KOPT-K1 (cell line): ENCODE measurements around the gene HMGB2.

ENCODE experiments used
- H3K27ac ChIP-seq: fragments of 200-600 bp; sonication (generic); 2 replicates; pipeline ENCODE4 v1.5.1; 2016; ENCODE audit warnings: antibody characterized with exemption, mild to moderate bottlenecking, low read depth, low read length; ENCODE audit not compliant: poor library complexity, severe bottlenecking
- H3K36me3 ChIP-seq: fragments of 200-600 bp; sonication (generic); 2 replicates; pipeline ENCODE4 v1.5.1; 2017; ENCODE audit warnings: antibody characterized with exemption, mild to moderate bottlenecking, low read length, moderate library complexity; ENCODE audit not compliant: insufficient read depth
- H3K9me3 ChIP-seq: fragments of 200-600 bp; sonication (generic); 2 replicates; pipeline ENCODE4 v1.5.1; 2017; ENCODE audit warnings: antibody characterized with exemption, low read length, mild to moderate bottlenecking; ENCODE audit not compliant: insufficient read depth, poor library complexity, severe bottlenecking

HMGB2 gene

GRCh38 chr4:173334085-173334890 is at the start of gene HMGB2:
HMGB2 (minus strand) TSS chr4:173334358; CDS start chr4:173333649, 709 bp downstream.
- H3K9me3 ChIP-seq = no peaks in the 10 kb centered on the region
- peak within 1 kb of the TSS; percentile 99 for H3K27ac ChIP-seq
- peaks cover 46% of the 10 kb centered on the region for H3K36me3 ChIP-seq

DNA sequence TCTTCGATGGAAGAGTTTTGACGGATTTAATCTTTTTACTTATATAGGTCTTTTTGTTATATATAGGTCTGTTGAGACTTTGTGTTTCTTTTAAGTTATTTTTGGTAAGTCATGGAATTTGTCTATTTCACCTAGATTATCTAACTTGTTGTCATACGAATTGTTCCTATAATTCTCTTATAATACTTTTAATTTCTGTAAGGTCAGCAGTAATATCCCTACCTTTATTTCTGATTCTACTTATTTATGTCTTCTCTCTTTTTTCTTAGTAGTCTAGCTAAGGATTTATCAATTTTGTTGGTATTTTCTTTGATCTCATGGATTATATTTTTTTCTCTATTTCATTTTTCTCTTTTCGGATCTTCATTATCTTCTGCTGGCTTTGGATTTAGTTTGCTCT is 48.2 kb upstream of the HMGB2 start:
- Histone ChIP-seq H3K9me3 (no peaks in the 10 kb centered on the region), H3K36me3 (peaks cover 21% of the 10 kb centered on the region), H3K27ac (no peak overlapping the region)

DNA sequence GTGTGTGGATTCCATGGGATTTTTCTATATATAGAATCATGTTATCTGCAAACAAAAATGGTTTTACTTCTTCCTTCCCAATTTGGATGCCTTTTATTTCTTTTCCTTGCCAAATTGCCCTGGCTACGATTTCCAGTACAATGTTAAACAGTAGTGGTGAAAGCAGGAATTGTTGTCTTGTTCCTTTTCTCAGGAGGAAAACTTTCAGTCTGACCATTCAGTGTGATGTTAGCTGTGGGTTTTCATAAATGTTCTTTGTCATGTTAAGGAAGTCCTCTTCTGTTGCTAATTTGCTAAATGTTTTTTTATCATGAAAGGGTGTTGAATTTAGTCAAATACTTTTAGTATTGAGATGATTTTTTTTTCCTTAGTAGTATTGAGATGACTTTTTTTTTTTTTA is 47.5 kb upstream of the HMGB2 start:
- H3K9me3 ChIP-seq = no peaks in the 10 kb centered on the region
- H3K36me3 ChIP-seq = peaks cover 26% of the 10 kb centered on the region
- no peak overlapping the region for H3K27ac ChIP-seq

DNA sequence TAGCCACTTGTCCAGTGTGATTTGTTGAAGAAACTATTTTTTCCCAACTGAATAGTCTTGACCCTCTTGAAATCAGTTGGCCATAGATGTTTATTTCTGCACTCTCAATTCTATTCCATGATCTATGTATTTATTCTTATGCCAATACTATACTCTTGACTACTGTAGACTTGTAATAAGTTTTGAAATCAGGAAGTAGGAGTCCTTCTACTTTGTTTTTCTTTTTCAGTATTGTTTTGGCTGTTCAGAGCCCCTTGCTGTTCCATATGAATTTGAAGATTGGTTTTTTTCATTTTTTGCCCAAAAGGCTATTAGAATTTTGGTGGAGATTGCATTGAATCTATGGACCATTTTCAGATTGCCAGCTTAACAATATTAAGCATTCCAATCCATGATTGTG is 46.8 kb upstream of the HMGB2 start:
- no peak overlapping the region for H3K27ac ChIP-seq
- no peaks in the 10 kb centered on the region for H3K9me3 ChIP-seq

DNA sequence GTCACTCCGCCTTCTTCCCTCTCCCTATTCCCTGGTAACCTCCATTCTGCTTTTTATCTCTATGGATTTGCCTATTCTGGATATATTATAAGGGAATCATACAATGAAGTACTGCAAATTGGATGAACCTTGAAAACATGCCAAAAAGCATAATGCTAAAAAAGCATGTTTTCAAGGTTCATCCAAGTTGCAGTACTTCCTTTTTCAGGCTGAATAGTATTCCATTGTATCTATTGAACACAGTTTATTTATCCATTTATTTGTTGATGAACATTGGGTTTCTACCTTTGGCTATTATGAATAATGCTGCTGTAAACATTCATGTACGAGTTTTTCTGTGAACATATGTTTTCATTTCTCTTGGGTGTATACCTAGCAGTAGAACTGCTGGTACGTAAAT is 45.8 kb upstream of the HMGB2 start:
- Histone ChIP-seq H3K36me3 (peaks cover 40% of the 10 kb centered on the region), H3K27ac (no peak overlapping the region), H3K9me3 (no peaks in the 10 kb centered on the region)

More for the DNA sequence above, 46.8 kb upstream of the HMGB2 start:
- H3K36me3 ChIP-seq = peaks cover 32% of the 10 kb centered on the region

DNA sequence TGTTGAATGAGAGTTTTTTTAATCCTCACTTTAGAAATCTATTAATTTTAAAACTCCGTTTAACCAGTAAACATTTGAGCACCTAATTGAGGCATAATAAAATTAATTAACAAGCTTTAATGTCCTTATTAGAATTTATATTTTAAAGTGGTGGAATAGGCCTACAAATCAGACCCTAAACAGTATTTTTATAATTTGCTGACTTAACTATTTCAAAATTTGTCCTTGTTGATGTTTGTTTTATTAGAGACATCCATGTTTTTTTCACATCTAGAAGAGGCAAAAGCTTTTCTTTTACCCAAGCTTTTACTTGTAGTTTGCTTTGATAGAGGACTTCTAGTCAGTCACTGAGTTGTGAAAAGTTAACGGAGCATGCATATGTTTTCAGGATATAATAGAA is 40.4 kb upstream of the HMGB2 start:
- Histone ChIP-seq H3K27ac (no peak overlapping the region), H3K9me3 (no peaks in the 10 kb centered on the region), H3K36me3 (peaks cover 48% of the 10 kb centered on the region)

- peaks cover 25% of the 10 kb centered on the region for H3K36me3 ChIP-seq
- no peaks in the 10 kb centered on the region for H3K9me3 ChIP-seq
- H3K27ac ChIP-seq = peak overlapping the region; percentile 88
These were observed 37.4 kb upstream of the HMGB2 start for GRCh38 chr4:173371292-173372192.

DNA sequence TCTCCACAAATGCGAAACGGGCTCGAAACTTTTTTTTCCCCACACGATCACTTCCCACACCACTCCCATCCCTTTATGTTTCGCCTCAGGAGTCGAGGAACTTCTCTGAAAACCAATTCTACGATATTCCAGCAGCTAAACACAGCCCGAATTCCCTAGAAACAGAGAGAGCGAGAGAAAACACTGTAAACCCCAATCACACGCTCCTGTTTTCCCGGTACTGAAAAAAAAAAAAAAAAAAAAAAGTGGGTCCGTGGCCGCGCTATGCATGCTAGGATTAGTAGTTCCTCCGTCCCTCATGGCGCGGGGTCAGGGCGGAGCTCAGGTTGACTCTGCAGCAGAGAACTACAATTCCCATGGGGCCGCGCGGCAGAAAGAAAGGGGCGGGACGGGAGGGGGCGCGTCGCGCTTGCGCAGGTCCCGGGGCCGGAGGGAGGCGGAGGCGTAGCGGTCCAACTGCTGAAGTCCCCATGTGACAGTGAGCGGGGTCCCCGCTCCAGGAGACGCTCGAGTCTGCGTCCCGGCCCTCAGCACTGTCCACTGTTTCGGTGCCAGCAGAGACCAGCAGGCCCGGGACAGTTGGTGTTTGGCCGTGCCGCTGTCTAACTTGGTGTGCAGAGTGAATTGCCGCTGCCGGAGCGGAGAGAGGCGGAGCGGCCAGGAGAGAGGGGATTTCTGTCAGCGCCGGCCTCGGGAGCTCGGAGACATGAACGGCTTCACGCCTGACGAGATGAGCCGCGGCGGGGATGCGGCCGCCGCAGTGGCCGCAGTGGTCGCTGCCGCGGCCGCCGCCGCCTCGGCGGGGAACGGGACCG is 36.5 kb upstream of the HMGB2 start, which contains the start of gene SAP30:
TSS of gene SAP30 (plus strand) at position 478 of the 815 bp plus-strand sequence. CDS start at position 707, 229 bp downstream.
- Histone ChIP-seq H3K9me3 (no peaks in the 10 kb centered on the region), H3K27ac (peak within 1 kb of the TSS; percentile 88), H3K36me3 (peaks cover 17% of the 10 kb centered on the region)

GRCh38 chr4:173370130-173370476 is 35.9 kb upstream of the HMGB2 start:
- Histone ChIP-seq H3K36me3 (peaks cover 14% of the 10 kb centered on the region), H3K27ac (peak overlapping the region; percentile 88), H3K9me3 (no peaks in the 10 kb centered on the region)

- no peaks in the 10 kb centered on the region for H3K9me3 ChIP-seq
- no peaks in the 10 kb centered on the region for H3K36me3 ChIP-seq
- no peak overlapping the region for H3K27ac ChIP-seq
These were observed 33.8 kb upstream of the HMGB2 start for GRCh38 chr4:173367946-173368345.

DNA sequence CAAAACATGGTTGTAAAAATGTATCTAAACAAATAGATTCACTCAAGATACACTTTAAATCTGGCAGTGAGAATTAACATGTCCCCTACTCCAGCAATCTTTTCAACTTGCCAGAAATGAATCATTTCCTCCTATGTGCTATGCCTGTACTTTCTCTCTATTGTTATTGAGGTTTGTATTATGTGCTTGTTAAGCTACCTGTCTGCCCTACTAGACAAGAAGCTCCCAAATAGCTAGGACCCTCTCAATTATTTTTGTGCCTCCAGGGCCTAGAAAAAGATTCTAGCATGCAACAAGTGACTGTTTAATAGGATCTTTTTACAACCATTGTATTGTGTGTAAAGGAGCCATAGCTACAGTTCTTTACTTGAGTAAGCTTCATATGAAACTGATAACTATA is 33.1 kb upstream of the HMGB2 start:
- no peaks in the 10 kb centered on the region for H3K36me3 ChIP-seq

DNA sequence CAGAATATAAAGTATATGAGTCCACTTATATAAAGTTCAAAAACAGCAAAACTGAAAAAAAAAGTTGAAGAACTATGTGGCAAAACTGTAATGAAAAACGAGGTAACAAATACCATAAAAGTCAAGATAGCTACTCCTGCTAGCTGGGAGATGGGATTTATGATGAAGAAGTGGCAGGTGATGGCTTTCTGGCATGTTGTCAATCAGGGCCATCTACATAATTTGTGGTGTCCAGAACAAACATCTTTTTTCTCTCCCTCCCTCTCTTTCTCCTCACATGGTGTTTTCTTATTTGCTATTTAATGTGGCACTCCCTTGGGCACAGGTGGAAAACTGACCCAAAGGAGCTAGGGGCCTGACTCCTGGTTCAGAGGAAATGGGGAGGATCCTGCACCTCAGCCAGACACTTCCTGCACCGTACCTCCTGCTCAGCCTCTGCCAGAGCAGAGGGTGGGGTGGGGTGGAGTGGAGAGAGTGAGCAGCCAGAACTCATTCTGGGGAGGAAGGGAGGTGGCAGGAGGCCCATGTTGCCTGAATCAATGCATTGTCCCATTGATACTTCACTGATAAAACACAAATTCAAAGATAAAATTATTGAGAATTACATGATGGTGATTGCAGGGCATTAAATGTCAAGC is 31.3 kb upstream of the HMGB2 start:
- Histone ChIP-seq H3K36me3 (no peaks in the 10 kb centered on the region), H3K27ac (no peak overlapping the region), H3K9me3 (no peaks in the 10 kb centered on the region)

More for the DNA sequence above, 33.1 kb upstream of the HMGB2 start:
- no peak overlapping the region for H3K27ac ChIP-seq
- no peaks in the 10 kb centered on the region for H3K9me3 ChIP-seq

DNA sequence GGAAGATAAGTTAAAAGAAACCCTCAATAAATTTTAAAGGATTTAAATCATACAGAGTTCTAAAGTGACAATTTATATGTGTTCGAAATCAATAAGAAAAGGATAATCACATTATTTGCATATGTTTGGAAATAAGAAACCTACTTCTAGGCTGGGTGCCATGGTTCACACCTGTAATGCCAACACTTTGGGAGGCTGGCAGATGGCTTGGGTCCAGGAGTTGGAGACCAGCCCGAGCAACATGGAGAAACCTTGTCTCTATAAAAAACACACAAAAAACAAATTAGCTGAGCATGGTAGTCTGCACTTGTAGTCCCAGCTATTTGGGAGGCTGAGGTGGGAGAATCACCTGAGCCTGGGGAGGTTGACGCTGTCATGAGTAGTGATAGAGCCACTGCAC is 28.5 kb upstream of the HMGB2 start:
- H3K9me3 ChIP-seq = no peaks in the 10 kb centered on the region
- no peaks in the 10 kb centered on the region for H3K36me3 ChIP-seq
- H3K27ac ChIP-seq = no peak overlapping the region

DNA sequence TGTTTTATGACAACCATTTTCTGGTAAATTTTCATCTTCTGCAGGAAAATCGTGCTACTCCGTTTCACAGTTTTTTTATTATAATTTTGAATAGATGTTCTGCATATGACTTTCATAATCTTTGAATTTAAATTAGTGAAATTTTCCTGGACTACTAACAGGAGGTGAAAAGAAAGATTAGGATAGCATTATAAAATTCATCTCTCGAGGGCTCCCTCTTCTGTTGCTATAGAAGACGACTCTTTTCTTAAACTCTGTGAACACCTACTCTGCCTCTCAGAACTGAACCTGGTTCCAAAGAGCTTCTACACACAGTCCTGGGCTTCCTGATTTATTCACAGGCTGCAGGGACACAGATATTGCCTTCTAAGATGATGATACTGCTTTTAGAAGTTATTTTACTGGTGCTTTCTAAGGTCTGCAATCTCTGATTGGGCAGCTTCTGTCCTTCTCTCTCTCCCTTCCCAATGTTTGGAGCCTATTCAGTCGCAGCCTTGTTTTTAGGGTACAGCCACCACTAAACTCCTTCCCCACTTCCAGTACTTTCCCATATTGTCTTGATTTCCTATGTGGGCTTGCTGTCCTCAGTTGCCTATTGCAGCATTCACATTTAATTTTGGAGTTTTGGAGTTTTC is 26.5 kb upstream of the HMGB2 start:
- no peaks in the 10 kb centered on the region for H3K36me3 ChIP-seq
- H3K9me3 ChIP-seq = no peaks in the 10 kb centered on the region
- no peak overlapping the region for H3K27ac ChIP-seq
